ENCODE data around the gene OR4K2.

- TF ChIP-seq CTCF (IDR thresholded peaks at IDR 0.05) (no peak), POLR2A (IDR thresholded peaks at IDR 0.05) (no peak)
These were observed 55.7 kb downstream of the OR4K2 start, which contains the start of gene OR4K1 for GRCh38 chr14:19930617-19931016.

Measured in heart left ventricle (tissue), 13 donors.